LNCaP clone FGC (cell line): ENCODE data around the gene C17orf107.
"Not testable (repeated sequence)": the region's sequence is repeated elsewhere in the genome, so short reads cannot be mapped to it uniquely, and the experiment has no call there.

Experiments
- DNase-seq: peaks from one replicate; pipeline ENCODE4 v3.0.0-alpha.2; 2011; ENCODE audit warnings: low read depth
- H3K4me3 ChIP-seq: 2 replicates; pipeline ENCODE4 v1.5.1; 2011; ENCODE audit warnings: mild to moderate bottlenecking, low read depth, low read length, control low read depth
- TF ChIP-seq, protein P1 (sequence below): IDR thresholded peaks from 2 replicates; pipeline ENCODE4 v1.5.1; 2012; ENCODE audit warnings: mild to moderate bottlenecking; ENCODE audit not compliant: control insufficient read depth, insufficient read depth; ENCODE audit errors: extremely low read depth

C17orf107 gene

DNA sequence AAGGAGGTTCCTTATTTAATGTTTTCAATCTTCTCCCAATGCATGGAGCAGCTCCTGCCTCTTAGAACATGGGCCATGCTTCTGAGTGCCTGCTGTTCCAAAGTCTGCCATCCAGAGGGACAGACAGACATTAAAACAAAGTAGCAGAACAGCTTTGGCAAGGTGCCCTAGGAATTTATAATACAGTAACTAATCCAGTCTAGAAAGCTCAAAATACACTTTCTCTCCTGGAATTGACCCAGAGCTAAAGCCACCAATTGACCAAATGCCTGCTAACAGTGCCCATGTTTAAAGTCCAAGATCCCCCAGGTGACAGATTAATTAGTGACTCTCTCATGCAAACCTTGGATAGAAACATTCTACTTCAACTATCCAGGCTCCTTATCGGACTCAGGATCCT lies 14.7 kb downstream of the C17orf107 start:
- H3K4me3 ChIP-seq = no peak overlapping the region
- DNase-seq = no peak
- TF ChIP-seq, protein P1, sequence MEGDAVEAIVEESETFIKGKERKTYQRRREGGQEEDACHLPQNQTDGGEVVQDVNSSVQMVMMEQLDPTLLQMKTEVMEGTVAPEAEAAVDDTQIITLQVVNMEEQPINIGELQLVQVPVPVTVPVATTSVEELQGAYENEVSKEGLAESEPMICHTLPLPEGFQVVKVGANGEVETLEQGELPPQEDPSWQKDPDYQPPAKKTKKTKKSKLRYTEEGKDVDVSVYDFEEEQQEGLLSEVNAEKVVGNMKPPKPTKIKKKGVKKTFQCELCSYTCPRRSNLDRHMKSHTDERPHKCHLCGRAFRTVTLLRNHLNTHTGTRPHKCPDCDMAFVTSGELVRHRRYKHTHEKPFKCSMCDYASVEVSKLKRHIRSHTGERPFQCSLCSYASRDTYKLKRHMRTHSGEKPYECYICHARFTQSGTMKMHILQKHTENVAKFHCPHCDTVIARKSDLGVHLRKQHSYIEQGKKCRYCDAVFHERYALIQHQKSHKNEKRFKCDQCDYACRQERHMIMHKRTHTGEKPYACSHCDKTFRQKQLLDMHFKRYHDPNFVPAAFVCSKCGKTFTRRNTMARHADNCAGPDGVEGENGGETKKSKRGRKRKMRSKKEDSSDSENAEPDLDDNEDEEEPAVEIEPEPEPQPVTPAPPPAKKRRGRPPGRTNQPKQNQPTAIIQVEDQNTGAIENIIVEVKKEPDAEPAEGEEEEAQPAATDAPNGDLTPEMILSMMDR = no peak

DNA sequence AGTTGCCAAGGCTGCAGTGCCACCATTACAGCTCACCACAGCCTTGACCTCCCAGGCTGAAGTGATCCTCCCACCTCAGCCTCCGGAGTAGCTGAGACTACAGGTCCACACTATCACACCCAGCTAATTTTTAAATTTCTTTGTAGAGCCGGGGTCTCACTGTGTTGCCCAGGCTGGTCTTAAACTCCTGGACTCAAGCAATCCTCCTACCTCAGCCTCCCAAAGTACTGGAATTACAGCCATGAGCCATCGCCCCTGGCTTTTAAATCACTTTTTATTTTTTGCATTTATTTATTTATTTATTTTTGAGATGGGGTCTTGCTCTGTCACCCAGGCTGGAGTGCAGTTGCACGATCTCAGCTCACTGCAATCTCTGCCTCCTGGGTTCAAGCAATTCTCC lies 15.2 kb downstream of the C17orf107 start:
- DNase-seq, H3K4me3 ChIP-seq: not testable (repeated sequence)

DNA sequence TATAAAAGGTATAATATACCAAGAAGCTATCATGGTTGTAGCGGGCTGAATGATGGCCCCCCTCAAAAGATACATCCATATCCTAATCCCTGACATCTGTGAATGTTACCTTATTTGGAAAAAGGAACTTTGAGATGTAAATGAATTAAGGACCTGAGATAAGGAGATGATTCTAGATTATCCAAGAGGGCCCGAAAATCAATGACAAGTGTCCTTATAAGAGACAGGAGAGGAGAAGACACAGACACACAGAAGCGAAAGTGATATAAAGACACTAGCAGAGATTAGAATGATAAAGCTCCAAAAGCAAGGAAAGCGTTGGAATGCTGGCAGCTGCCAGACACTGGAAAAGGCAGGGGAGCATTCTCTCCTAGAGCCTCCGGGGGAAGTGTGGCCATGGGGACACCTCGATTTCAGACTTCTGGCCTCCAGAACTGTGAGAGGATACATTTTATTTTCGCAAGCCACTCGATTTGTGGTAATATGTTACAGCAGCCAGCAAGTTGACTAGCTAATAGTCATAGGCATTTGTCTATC lies 20.2 kb downstream of the C17orf107 start:
- TF ChIP-seq, protein P1 = no peak
- no peak overlapping the region for H3K4me3 ChIP-seq

DNA sequence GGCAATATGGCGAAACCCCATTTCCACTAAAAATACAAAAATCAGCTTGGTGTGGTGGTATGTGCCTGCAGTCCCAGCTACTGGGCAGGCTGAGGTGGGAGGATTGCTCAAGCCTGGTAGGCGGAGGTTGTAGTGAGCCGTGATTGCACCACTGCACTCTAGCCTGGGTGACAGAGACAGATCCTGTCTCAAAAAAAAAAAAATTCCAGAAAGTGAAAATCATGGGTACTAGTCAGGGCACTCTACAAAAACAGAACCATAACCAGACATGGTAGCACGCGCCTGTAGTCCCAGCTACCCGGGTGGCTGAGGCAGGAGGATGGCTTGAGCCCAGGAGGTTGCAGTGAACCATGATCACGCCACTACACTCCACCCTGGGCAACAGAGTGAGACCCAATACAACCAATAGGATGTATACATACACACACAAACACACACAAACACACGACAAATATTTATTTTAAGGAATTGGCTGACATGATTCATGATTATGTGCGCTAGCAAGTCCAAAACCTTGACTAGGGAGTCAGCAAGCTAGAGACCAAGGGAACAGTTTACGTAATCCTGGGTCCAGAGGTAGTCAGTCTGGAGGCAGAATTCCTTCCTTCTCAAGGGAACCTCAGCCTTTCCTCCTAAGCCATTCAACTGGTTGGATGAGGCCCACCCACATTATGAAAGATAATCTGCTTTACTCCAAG lies 21.2 kb downstream of the C17orf107 start:
- TF ChIP-seq, protein P1 = no peak
- no peak for DNase-seq

More for the DNA sequence above, 20.2 kb downstream of the C17orf107 start:
- no peak for DNase-seq

DNA sequence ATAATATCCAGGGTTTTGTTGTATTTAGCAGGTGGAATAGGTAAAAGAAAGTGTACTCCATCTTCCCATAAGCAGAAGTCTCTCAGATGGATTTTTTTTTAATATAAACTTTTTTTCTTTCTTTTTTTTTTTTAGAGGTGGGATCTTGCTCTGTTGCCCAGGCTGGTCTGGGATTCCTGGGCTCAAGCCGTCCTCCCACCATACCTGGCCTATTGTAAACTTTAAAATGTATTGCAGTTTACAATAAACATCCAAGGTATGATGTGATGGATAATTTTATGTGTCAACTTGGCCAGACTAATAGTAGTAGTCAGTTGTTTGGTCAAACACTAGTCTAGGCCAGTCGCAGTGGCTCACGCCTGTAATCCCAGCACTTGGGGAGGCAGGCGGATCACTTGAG lies 22.0 kb downstream of the C17orf107 start:
- TF ChIP-seq, protein P1 = no peak
- no peak for DNase-seq
- H3K4me3 ChIP-seq = no peak overlapping the region

More for the DNA sequence above, 21.2 kb downstream of the C17orf107 start:
- no peak overlapping the region for H3K4me3 ChIP-seq

DNA sequence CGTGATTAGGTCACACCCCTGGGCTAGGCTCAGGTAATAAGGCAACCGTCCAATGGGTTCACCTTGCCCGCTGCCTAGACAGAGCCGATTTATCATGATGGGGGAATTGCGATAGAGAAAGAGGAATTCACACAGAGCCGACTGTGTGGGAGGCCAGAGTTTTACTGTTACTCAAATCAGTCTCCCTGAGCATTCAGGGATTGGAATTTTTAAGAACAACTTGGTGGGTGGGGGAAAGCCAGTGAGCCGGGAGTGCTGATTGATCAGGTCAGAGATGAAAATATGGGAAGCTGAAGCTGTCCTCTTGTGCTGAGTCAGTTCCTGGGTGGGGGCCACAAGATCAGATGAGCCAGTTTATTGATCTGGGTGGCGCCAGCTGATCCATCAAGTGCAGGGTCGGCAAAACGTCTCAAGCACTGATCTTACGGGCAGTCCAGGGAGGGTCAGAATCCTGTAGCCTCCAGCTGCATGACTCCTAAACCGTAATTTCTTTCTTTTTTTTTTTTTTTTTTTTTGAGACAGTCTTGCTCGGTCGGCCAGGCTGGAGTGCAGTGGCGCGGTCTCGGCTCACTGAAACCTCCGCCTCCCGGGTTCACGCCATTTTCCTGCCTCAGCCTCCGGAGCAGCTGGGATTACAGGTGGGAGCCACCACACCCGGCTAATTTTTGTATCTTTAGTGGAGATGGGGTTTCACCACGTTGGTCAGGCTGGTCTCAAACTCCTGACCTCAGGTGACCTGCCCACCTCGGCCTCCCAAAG lies 27.4 kb downstream of the C17orf107 start:
- not testable (repeated sequence) for DNase-seq, H3K4me3 ChIP-seq

DNA sequence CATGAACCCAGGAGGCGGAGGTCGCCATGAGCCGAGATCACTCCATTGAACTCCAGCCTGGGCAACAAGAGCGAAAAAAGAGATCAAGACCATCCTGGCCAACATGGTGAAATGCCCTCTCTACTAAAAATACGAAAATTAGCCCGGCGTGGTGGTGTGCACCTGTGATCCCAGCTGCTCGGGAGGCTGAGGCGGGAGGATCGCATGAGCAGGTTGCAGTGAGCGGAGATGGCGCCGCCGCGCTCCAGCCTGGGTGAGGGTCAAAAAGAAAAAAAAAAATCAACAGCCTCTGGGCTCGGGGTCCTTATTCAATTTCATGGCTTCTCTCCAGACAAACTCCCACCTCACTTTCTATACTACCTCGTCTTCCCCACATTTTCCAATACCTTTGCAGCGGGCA lies 29.5 kb downstream of the C17orf107 start:
- no peak for DNase-seq
- TF ChIP-seq, protein P1 = no peak
- no peak overlapping the region for H3K4me3 ChIP-seq
